WTC11 (cell line): ENCODE data around the gene EMC9. TPM values are rescaled to one million over a fixed set of nuclear protein-coding genes. Genes with fewer than 3 reads are reported as not detected.
A peak's percentile ranks its signal among the peaks of the same experiment; 100 is the strongest.

ENCODE experiments used
- ATAC-seq: fragments of 200-7000 bp; cut with Tn5 transposase; 2 replicates; pipeline ENCODE4 v1.10.0; 2021; ENCODE audit warnings: mild to moderate bottlenecking, moderate library complexity
- Bru-seq: library from RNA; stranded (reverse); fragments of 400-500 nt; gene quantifications from one replicate; lab custom pipeline; 2021; lab: Mats Ljungman, UMichigan
- CTCF ChIA-PET: fragments of 300-600 bp; sonication (Branson Sonifier 250); formaldehyde crosslinking; loops from one replicate; lab custom pipeline; 2021; ENCODE audit warnings: antibody characterized with exemption; lab: Charles Lee
- POLR2A ChIA-PET: fragments of 350-600 bp; sonication (Branson Sonifier 250); formaldehyde crosslinking; loops from one replicate; lab custom pipeline; 2021; ENCODE audit warnings: antibody characterized with exemption; lab: Charles Lee
- DNase-seq: peaks from one replicate; pipeline ENCODE4 v3.0.0; 2021; ENCODE audit warnings: low spot score
- H3K27ac Mint-ChIP-seq: 2 replicates; pipeline ENCODE4 v1.8.0; 2021; ENCODE audit warnings: mixed read lengths
- H3K27me3 Mint-ChIP-seq: 2 replicates; pipeline ENCODE4 v1.8.0; 2021; ENCODE audit warnings: low read depth, mild to moderate bottlenecking, moderate library complexity, mixed read lengths
- H3K36me3 Mint-ChIP-seq: 2 replicates; pipeline ENCODE4 v1.8.0; 2021; ENCODE audit warnings: mixed read lengths
- H3K4me1 Mint-ChIP-seq: 2 replicates; pipeline ENCODE4 v1.8.0; 2022; ENCODE audit warnings: mixed read lengths
- H3K4me3 Mint-ChIP-seq: 2 replicates; pipeline ENCODE4 v1.8.0; 2021; ENCODE audit warnings: mild to moderate bottlenecking, moderate library complexity, mixed read lengths
- H3K9me3 Mint-ChIP-seq: 2 replicates; pipeline ENCODE4 v1.8.0; 2021; ENCODE audit warnings: mixed read lengths
- ATF6 ChIP-seq: sonication (generic); formaldehyde crosslinking; IDR thresholded peaks from 2 replicates; pipeline ENCODE4 v1.8.1; 2023; ENCODE audit warnings: mild to moderate bottlenecking, missing genetic modification reagents
- CBFB ChIP-seq: sonication (generic); formaldehyde crosslinking; IDR thresholded peaks from 2 replicates; pipeline ENCODE4 v1.8.1; 2022; ENCODE audit warnings: mild to moderate bottlenecking, low read depth, missing genetic modification reagents
- E2F1 ChIP-seq: sonication (generic); formaldehyde crosslinking; IDR thresholded peaks from 2 replicates; pipeline ENCODE4 v1.8.0; 2022; ENCODE audit warnings: mild to moderate bottlenecking, missing genetic modification reagents
- ELF4 ChIP-seq: sonication (generic); formaldehyde crosslinking; IDR thresholded peaks from 2 replicates; pipeline ENCODE4 v1.8.1; 2022; ENCODE audit warnings: low read depth, mild to moderate bottlenecking, moderate library complexity, missing genetic modification reagents
- ETV6 ChIP-seq: sonication (generic); formaldehyde crosslinking; IDR thresholded peaks from 2 replicates; pipeline ENCODE4 v1.8.1; 2022; ENCODE audit warnings: mild to moderate bottlenecking, missing genetic modification reagents
- FOXK1 ChIP-seq: sonication (generic); formaldehyde crosslinking; IDR thresholded peaks from 2 replicates; pipeline ENCODE4 v1.8.0; 2022; ENCODE audit warnings: mild to moderate bottlenecking, moderate library complexity, missing genetic modification reagents
- MXD4 ChIP-seq: fragments of 250-450 bp; sonication (Bioruptor Pico); IDR thresholded peaks from 2 replicates; pipeline ENCODE4 v1.8.0; 2021; ENCODE audit warnings: mild to moderate bottlenecking, moderate library complexity, borderline replicate concordance
- NFE2L1 ChIP-seq: sonication (generic); formaldehyde crosslinking; IDR thresholded peaks from 2 replicates; pipeline ENCODE4 v1.8.1; 2023; ENCODE audit warnings: missing genetic modification reagents
- NFYB ChIP-seq: sonication (generic); formaldehyde crosslinking; conservative IDR thresholded peaks from 2 replicates; pipeline ENCODE4 v1.8.0; 2022; ENCODE audit warnings: low read depth, missing genetic modification reagents
- PRRX2 ChIP-seq: fragments of 250-450 bp; sonication (Bioruptor Pico); IDR thresholded peaks from 2 replicates; pipeline ENCODE4 v1.8.0; 2021; ENCODE audit warnings: mild to moderate bottlenecking
- SMAD3 ChIP-seq: sonication (generic); formaldehyde crosslinking; IDR thresholded peaks from 2 replicates; pipeline ENCODE4 v1.8.0; 2022; ENCODE audit warnings: missing genetic modification reagents, mild to moderate bottlenecking, borderline replicate concordance
- SP1 ChIP-seq: sonication (generic); formaldehyde crosslinking; conservative IDR thresholded peaks from 2 replicates; pipeline ENCODE4 v1.8.1; 2022; ENCODE audit warnings: missing genetic modification reagents
- TCF7 ChIP-seq: sonication (generic); formaldehyde crosslinking; IDR thresholded peaks from 2 replicates; pipeline ENCODE4 v1.8.0; 2022; ENCODE audit warnings: mild to moderate bottlenecking, low read depth, missing genetic modification reagents, moderate library complexity
- ZBTB21 ChIP-seq: sonication (generic); formaldehyde crosslinking; IDR thresholded peaks from 2 replicates; pipeline ENCODE4 v1.8.1; 2023; ENCODE audit warnings: mild to moderate bottlenecking, missing genetic modification reagents, borderline replicate concordance
- ZBTB43 ChIP-seq: sonication (generic); formaldehyde crosslinking; IDR thresholded peaks from 2 replicates; pipeline ENCODE4 v1.8.1; 2023; ENCODE audit warnings: mild to moderate bottlenecking, missing genetic modification reagents
- ZNF263 ChIP-seq: sonication (generic); formaldehyde crosslinking; IDR thresholded peaks from 2 replicates; pipeline ENCODE4 v1.8.1; 2022; ENCODE audit warnings: low read depth, mild to moderate bottlenecking, moderate library complexity, missing genetic modification reagents
- ZNF396 ChIP-seq: fragments of 250-450 bp; sonication (Bioruptor Pico); IDR thresholded peaks from 2 replicates; pipeline ENCODE4 v1.8.0; 2021; ENCODE audit warnings: mild to moderate bottlenecking, moderate library complexity, borderline replicate concordance
- long read RNA-seq, 3 experiments: library from RNA in 1 of 3; library from capped mRNA in 1 of 3; library from polyadenylated mRNA in 1 of 3; unstranded in 2 of 3; stranded (forward) in 1 of 3; transcript quantifications; one replicate each; pipeline ENCODE4 v2.0.0, GENCODE V29; 2021
- total RNA-seq: library from RNA; stranded (reverse); gene quantifications from 3 replicates; pipeline ENCODE4 v1.2.3, GENCODE V29; 2021
- TF ChIP-seq, protein P1 (sequence below): fragments of 250-450 bp; sonication (Bioruptor Pico); IDR thresholded peaks from 2 replicates; pipeline ENCODE4 v1.9.0; 2021; ENCODE audit warnings: moderate library complexity, mild to moderate bottlenecking, inconsistent platforms, borderline replicate concordance
- TF ChIP-seq, protein P2 (sequence below): sonication (generic); formaldehyde crosslinking; conservative IDR thresholded peaks from 2 replicates; pipeline ENCODE4 v1.8.1; 2022; ENCODE audit warnings: mild to moderate bottlenecking, missing genetic modification reagents
- TF ChIP-seq, protein P3 (sequence below): fragments of 250-450 bp; sonication (Bioruptor Pico); IDR thresholded peaks from 2 replicates; pipeline ENCODE4 v1.9.0; 2021; ENCODE audit warnings: mild to moderate bottlenecking, borderline replicate concordance
- TF ChIP-seq, protein P4 (sequence below): sonication (generic); formaldehyde crosslinking; IDR thresholded peaks from 2 replicates; pipeline ENCODE4 v1.8.1; 2022; ENCODE audit warnings: low read depth, missing genetic modification reagents, borderline replicate concordance

EMC9 gene
- total RNA-seq (41.3 to 47.9 TPM (median 44.4 TPM) in 3 replicates), Bru-seq, nascent RNA (percentile 92 among the genes with signal in this experiment)
- long read RNA-seq, experiment 1, transcript EMC9-201 (6 exons, 835 nt) = major isoform, 21 of 57 reads
- long read RNA-seq, experiment 1, transcript EMC9-202 (5 exons, 953 nt) = minor isoform, 15 of 57 reads
- long read RNA-seq, experiment 1, partial matches to known transcripts = 4 of 57 reads
- long read RNA-seq, experiment 1, other reads (novel, unspliced or antisense) = 16 of 57 reads
- long read RNA-seq, experiment 2, transcript EMC9-202 (5 exons, 953 nt) = minor isoform, 9 of 41 reads
- long read RNA-seq, experiment 2, transcript EMC9-201 (6 exons, 835 nt) = major isoform, 17 of 41 reads
- long read RNA-seq, experiment 2, partial matches to known transcripts = 1 of 41 reads
- long read RNA-seq, experiment 2, other reads (novel, unspliced or antisense) = 10 of 41 reads
- long read RNA-seq, experiment 3, transcript EMC9-201 (6 exons, 835 nt) = minor isoform, 60 of 140 reads
- long read RNA-seq, experiment 3, transcript EMC9-202 (5 exons, 953 nt) = major isoform, 65 of 140 reads
- long read RNA-seq, experiment 3, partial matches to known transcripts = 4 of 140 reads
- long read RNA-seq, experiment 3, other reads (novel, unspliced or antisense) = 9 of 140 reads

- H3K9me3 Mint-ChIP-seq = no peaks in the 10 kb centered on the region
- ChIA-PET POLR2A (interaction anchor here (0.6 to 2.1 kb wide), 12 partner anchors 10 to 603 kb away, joined by 3 to 24 read pairs (median 4); partner anchors contain the start of genes CARMIL3, CHMP4A, DCAF11 and IRF9), CTCF (interaction anchor here (0.6 to 2.3 kb wide), 14 partner anchors 20 to 586 kb away, joined by 3 to 26 read pairs (median 5); partner anchors contain the start of genes CIDEB, DCAF11, IRF9 and NRL)
- H3K4me3 Mint-ChIP-seq = peak within 1 kb of the TSS; percentile 95
- peaks cover 42% of the 10 kb centered on the region for H3K36me3 Mint-ChIP-seq
- DNase-seq = peak; percentile 100
- ATAC-seq = peak; percentile 89
- H3K4me1 Mint-ChIP-seq = peaks cover 35% of the 10 kb centered on the region
- no peaks in the 10 kb centered on the region for H3K27me3 Mint-ChIP-seq
- peak within 1 kb of the TSS; percentile 99 for H3K27ac Mint-ChIP-seq
- TF ChIP-seq ELF4 = no peak
- peak; percentile 55; the same call in 1 of the 2 replicates for TF ChIP-seq ZBTB21 (CRISPR knock-in tag)
- TF ChIP-seq TCF7 (CRISPR knock-in tag) = 0 out of 2 replicates have a peak, but pooled peaks have one; percentile 37
- TF ChIP-seq, protein P1, sequence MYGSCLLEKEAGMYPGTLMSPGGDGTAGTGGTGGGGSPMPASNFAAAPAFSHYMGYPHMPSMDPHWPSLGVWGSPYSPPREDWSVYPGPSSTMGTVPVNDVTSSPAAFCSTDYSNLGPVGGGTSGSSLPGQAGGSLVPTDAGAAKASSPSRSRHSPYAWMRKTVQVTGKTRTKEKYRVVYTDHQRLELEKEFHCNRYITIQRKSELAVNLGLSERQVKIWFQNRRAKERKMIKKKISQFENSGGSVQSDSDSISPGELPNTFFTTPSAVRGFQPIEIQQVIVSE (CRISPR knock-in tag) = no peak
- peak; percentile 11; the same call in 1 of the 2 replicates for TF ChIP-seq FOXK1 (CRISPR knock-in tag)
- TF ChIP-seq ZBTB43 (CRISPR knock-in tag) = peak; percentile 77; the same call in 1 of the 2 replicates
- no peak for TF ChIP-seq PRRX2
- TF ChIP-seq, protein P2, sequence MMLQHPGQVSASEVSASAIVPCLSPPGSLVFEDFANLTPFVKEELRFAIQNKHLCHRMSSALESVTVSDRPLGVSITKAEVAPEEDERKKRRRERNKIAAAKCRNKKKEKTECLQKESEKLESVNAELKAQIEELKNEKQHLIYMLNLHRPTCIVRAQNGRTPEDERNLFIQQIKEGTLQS (CRISPR knock-in tag) = 0 out of 2 replicates have a peak, but pooled peaks have one; percentile 34
- no peak for TF ChIP-seq ZNF396 (CRISPR knock-in tag)
- TF ChIP-seq NFE2L1 (CRISPR knock-in tag) = peak; percentile 71
- TF ChIP-seq NFYB (CRISPR knock-in tag) = peak; percentile 90
- TF ChIP-seq CBFB (CRISPR knock-in tag) = no peak
- no peak for TF ChIP-seq ZNF263 (CRISPR knock-in tag)
- TF ChIP-seq, protein P3, sequence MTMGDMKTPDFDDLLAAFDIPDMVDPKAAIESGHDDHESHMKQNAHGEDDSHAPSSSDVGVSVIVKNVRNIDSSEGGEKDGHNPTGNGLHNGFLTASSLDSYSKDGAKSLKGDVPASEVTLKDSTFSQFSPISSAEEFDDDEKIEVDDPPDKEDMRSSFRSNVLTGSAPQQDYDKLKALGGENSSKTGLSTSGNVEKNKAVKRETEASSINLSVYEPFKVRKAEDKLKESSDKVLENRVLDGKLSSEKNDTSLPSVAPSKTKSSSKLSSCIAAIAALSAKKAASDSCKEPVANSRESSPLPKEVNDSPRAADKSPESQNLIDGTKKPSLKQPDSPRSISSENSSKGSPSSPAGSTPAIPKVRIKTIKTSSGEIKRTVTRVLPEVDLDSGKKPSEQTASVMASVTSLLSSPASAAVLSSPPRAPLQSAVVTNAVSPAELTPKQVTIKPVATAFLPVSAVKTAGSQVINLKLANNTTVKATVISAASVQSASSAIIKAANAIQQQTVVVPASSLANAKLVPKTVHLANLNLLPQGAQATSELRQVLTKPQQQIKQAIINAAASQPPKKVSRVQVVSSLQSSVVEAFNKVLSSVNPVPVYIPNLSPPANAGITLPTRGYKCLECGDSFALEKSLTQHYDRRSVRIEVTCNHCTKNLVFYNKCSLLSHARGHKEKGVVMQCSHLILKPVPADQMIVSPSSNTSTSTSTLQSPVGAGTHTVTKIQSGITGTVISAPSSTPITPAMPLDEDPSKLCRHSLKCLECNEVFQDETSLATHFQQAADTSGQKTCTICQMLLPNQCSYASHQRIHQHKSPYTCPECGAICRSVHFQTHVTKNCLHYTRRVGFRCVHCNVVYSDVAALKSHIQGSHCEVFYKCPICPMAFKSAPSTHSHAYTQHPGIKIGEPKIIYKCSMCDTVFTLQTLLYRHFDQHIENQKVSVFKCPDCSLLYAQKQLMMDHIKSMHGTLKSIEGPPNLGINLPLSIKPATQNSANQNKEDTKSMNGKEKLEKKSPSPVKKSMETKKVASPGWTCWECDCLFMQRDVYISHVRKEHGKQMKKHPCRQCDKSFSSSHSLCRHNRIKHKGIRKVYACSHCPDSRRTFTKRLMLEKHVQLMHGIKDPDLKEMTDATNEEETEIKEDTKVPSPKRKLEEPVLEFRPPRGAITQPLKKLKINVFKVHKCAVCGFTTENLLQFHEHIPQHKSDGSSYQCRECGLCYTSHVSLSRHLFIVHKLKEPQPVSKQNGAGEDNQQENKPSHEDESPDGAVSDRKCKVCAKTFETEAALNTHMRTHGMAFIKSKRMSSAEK = no peak
- no peak for TF ChIP-seq ATF6 (CRISPR knock-in tag)
- TF ChIP-seq SP1 (CRISPR knock-in tag) = peak; percentile 68
- TF ChIP-seq, protein P4, sequence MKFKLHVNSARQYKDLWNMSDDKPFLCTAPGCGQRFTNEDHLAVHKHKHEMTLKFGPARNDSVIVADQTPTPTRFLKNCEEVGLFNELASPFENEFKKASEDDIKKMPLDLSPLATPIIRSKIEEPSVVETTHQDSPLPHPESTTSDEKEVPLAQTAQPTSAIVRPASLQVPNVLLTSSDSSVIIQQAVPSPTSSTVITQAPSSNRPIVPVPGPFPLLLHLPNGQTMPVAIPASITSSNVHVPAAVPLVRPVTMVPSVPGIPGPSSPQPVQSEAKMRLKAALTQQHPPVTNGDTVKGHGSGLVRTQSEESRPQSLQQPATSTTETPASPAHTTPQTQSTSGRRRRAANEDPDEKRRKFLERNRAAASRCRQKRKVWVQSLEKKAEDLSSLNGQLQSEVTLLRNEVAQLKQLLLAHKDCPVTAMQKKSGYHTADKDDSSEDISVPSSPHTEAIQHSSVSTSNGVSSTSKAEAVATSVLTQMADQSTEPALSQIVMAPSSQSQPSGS (CRISPR knock-in tag) = peak; percentile 30; the same call in 1 of the 2 replicates
- TF ChIP-seq ETV6 (CRISPR knock-in tag) = peak; percentile 18; the same call in 1 of the 2 replicates
- 0 out of 2 replicates have a peak, but pooled peaks have one; percentile 3 for TF ChIP-seq SMAD3 (CRISPR knock-in tag)
- no peak for TF ChIP-seq MXD4 (CRISPR knock-in tag)
- TF ChIP-seq E2F1 (CRISPR knock-in tag) = no peak
These were observed at the start of gene EMC9 for GRCh38 chr14:24141097-24141880. Gene EMC9 (minus strand): TSS chr14:24141591. CDS start chr14:24141304, 287 bp downstream.
